HG02588 (cell line): ENCODE measurements around the gene PLCD4.
A peak's percentile ranks its signal among the peaks of the same experiment; 100 is the strongest.

Source experiments
- ATAC-seq: cut with Tn5 transposase; IDR thresholded peaks from one replicate; pipeline ENCODE4 v1.9.1; 2021; ENCODE audit warnings: mild to moderate bottlenecking, moderate library complexity; ENCODE audit not compliant: unreplicated experiment

The PLCD4 gene

DNA sequence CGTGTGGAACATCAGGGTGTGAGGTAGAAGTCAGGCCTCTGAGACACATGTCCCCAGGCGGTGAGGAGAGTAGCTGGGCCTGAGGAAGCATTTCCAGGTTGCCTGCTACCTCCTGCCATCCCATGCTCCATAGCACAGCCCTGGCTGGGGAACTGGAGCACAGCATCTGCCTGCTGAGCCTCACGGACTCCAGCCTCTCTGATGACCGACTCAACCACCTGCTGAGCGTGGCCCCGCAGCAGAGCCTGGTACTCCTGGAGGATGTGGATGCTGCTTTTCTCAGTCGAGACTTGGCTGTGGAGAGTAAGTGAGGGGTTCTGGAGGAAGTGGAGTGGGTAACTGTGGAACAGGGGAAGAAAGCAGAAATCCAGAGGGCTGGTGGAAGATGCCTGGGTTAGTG is 54.7 kb downstream of the PLCD4 start:
- ATAC-seq: no peak

DNA sequence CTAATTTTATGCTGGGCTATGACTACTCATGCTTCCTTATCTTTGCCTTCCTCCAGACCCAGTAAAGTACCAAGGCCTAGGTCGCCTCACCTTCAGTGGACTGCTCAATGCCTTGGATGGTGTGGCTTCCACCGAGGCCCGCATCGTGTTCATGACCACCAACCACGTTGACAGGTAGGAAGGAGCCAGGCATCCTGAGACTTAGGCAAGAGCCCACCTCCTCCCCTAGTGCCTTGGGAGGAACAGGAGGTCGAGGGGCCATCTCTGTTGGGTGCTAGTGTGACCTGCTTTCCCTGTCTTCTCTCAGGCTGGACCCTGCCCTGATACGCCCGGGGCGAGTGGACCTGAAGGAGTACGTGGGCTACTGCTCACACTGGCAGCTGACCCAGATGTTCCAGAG is 55.1 kb downstream of the PLCD4 start:
- ATAC-seq: no peak

DNA sequence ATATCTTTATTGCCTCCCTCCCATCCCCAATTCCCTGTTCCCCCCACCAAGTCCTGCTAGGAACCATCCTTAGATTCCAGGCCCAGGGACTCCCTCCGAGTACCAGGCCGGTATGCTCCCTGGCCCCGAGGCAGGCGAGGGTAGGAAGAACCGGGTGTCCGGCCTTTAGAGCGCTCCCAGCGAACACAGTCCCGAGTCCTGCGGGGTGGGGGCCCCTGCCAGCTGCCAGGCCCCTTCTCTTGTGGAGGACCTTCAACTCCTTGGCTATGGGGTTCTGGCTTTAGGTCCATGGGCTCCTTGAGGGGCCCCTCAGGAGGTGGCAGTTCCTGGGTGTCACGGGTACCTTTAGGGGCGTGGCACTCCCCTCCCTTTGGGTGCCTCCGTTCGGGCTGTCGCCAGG is 56.2 kb downstream of the PLCD4 start:
- ATAC-seq: no peak

GRCh38 chr2:218664653-218665052 is 57.0 kb downstream of the PLCD4 start:
- ATAC-seq: no peak

DNA sequence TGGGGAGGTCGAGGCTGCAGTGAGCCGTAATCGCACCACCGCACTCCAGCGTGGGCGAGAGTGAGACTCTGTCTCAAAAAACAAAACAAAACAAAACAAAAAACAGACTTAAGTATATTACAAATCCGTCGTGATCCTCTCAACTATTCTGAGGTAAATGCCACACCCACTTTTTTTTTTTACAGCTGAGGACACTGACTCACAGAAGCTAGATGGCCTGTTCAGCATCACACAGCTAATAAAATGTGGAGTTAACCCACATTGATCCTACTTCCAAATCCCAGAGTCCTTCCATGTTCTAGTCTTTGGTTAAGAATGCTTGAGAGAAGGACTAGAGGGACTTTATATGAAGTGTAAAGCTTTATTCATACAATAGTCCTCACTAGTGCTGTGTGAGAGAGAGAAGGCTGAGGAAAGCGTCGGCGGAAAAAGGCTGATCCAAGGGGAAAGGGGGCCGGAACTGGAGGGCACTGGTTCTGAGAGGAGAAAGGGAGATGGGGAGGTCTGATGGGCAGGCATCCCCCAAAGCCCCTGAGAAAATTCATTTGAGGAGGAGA is 63.5 kb downstream of the PLCD4 start:
- ATAC-seq: no peak

GRCh38 chr2:218671654-218672566 is 64.2 kb downstream of the PLCD4 start, which contains the start of the genes RNF25 and STK36:
Gene RNF25 (minus strand): TSS chr2:218672002. CDS start chr2:218671970, 32 bp downstream.
Gene STK36 (plus strand): TSS chr2:218672086. CDS start chr2:218672830, 744 bp downstream.
- peak; percentile 98 for ATAC-seq

- no peak for ATAC-seq
These were observed 71.4 kb downstream of the PLCD4 start for GRCh38 chr2:218679119-218679518.

DNA sequence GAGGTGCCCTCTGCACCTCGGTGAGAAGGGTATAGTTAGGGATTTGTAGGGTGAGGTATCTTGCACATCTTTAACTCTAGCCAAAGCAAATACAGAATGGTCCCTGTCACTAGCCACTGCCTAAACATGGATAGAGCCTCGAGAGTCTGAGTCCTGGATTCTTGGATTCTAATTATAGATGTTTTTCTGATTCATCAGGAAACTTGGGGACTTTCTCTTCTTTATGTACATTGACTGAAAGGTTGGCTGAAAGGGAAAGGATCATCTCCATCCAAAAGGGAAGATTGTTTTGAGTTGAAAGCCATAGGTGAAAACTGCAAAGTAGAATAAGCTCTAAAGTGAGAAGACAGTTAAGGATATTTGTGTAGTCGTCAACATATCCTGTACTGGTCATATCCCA is 72.4 kb downstream of the PLCD4 start:
- no peak for ATAC-seq
